Fibroblast of lung (primary cell): Measurements from ENCODE around the gene PHLDB1.

Experiments used
- CTCF ChIP-seq, 2 donors: IDR thresholded peaks in 1 of 2; conservative IDR thresholded peaks in 1 of 2; 1 replicate in 1 of 2; 2 replicates in 1 of 2; pipeline ENCODE4 v1.5.1; 2011 to 2012; ENCODE audit warnings: low read length in 2 of 2, control low read depth in 1 of 2, inconsistent platforms in 1 of 2, low read depth in 1 of 2, mild to moderate bottlenecking in 1 of 2
- EZH2 ChIP-seq: IDR thresholded peaks from 2 replicates; pipeline ENCODE4 v1.5.1; 2012; ENCODE audit warnings: low read length, control low read depth, mild to moderate bottlenecking; ENCODE audit errors: missing control alignments

- TF ChIP-seq EZH2 = no peak
- TF ChIP-seq CTCF (conservative IDR thresholded peaks at IDR 0.05 in 1 of 2, IDR thresholded peaks at IDR 0.05 in 1 of 2; ENCODE audit: low read depth in 1 of 2, low read length in 2 of 2) = peak; percentile 61 to 75
Measured at GRCh38 chr11:118610773-118611432, 3.5 kb downstream of the PHLDB1 start.
